Peyer's patch (tissue), 4 donors: Measurements from ENCODE around the gene FARP1.

Source experiments
- POLR2A ChIP-seq, 2 donors: fragments of 450-650 bp; IDR thresholded peaks; one replicate each; pipeline ENCODE4 v1.5.1; 2017; ENCODE audit warnings: antibody characterized with exemption in 2 of 2, mild to moderate bottlenecking in 2 of 2, moderate library complexity in 2 of 2
- TF ChIP-seq, protein P1 (sequence below), 6 experiments: fragments of 450-650 bp in 4 of 6; fragments of 200-600 bp in 2 of 6; sonication (generic) in 1 of 6; IDR thresholded peaks; one replicate each; pipeline ENCODE4 v1.5.1; 2017 to 2019; ENCODE audit warnings: antibody characterized with exemption in 6 of 6, mild to moderate bottlenecking in 3 of 6, moderate library complexity in 1 of 6

DNA sequence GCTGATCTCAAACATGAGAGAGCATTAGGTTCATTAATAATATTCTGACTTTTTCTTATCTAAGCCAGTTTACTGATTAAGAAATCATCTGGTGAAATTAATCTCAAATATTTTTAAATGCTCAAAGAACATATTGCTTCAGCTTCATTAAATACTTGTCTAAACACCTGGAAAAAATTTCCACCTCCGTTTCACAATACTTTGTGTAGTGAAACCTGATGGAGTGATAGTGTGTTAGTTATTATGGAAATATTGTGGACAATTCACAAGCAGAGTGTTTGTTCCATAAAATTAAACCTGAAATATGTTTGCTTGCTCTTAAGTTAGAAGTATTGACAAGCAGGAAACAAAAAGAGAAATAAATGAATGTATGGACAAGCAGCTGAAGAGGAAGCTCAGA, 91.5 kb downstream of the FARP1 start:
- TF ChIP-seq, protein P1, sequence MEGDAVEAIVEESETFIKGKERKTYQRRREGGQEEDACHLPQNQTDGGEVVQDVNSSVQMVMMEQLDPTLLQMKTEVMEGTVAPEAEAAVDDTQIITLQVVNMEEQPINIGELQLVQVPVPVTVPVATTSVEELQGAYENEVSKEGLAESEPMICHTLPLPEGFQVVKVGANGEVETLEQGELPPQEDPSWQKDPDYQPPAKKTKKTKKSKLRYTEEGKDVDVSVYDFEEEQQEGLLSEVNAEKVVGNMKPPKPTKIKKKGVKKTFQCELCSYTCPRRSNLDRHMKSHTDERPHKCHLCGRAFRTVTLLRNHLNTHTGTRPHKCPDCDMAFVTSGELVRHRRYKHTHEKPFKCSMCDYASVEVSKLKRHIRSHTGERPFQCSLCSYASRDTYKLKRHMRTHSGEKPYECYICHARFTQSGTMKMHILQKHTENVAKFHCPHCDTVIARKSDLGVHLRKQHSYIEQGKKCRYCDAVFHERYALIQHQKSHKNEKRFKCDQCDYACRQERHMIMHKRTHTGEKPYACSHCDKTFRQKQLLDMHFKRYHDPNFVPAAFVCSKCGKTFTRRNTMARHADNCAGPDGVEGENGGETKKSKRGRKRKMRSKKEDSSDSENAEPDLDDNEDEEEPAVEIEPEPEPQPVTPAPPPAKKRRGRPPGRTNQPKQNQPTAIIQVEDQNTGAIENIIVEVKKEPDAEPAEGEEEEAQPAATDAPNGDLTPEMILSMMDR (IDR thresholded peaks at IDR 0.05), result no peak
- no peak for TF ChIP-seq POLR2A (IDR thresholded peaks at IDR 0.05)
